ENCODE data around the gene ZNF644. TPM values are rescaled to one million over a fixed set of nuclear protein-coding genes. Genes with fewer than 3 reads are reported as not detected.

Gene ZNF644
- total and polyA plus RNA-seq, 2 donors (not counting 1 experiment from before 2014, with no cell fraction given) = 9.6 to 124 TPM

GRCh38 chr1:91020486-91020885, 1.3 kb downstream of the ZNF644 start:
- POLR2A ChIA-PET = interaction anchor here (0.5 to 0.7 kb wide), 2 partner anchors 31 to 1763 kb away, joined by 4 to 5 read pairs; no protein-coding TSS in a partner anchor

GRCh38 chr1:91018006-91018405, 3.8 kb downstream of the ZNF644 start:
- Histone ChIP-seq H3K4me2 (replicated peaks; ENCODE audit: low read depth, low read length, poor library complexity, severe bottlenecking) (peak overlapping the region; percentile 39), H3K4me1 (ENCODE audit: control insufficient read depth in 2 of 2, insufficient read depth in 2 of 2, low read length in 2 of 2) (peaks cover 46 to 66% of the 10 kb centered on the region in 2 donors), H3K4me3 (ENCODE audit: control extremely low read depth in 1 of 5, extremely low read depth in 1 of 5, insufficient read depth in 1 of 5, low read depth in 2 of 5, low read length in 4 of 5) (no peak overlapping the region), H4K20me1 (ENCODE audit: control insufficient read depth, insufficient read depth, low read length, poor library complexity, severe bottlenecking) (peaks cover 55% of the 10 kb centered on the region), H2AFZ (ENCODE audit: insufficient read depth, low read depth, low read length, poor library complexity, severe bottlenecking) (no peak overlapping the region), H3K36me3 (replicated peaks in 1 of 2; ENCODE audit: control extremely low read depth in 1 of 2, control insufficient read depth in 1 of 2, extremely low read depth in 1 of 2, insufficient read depth in 2 of 2, low read length in 1 of 2) (no peaks in the 10 kb centered on the region), H3K27me3 (replicated peaks in 1 of 4; ENCODE audit: control extremely low read depth in 1 of 4, control insufficient read depth in 3 of 4, insufficient read depth in 4 of 4, low read length in 3 of 4) (no peaks in the 10 kb centered on the region), H3K79me2 (ENCODE audit: control insufficient read depth, insufficient read depth, low read length) (peaks cover 98% of the 10 kb centered on the region), H3K9me3 (ENCODE audit: control extremely low read depth in 1 of 3, control insufficient read depth in 2 of 3, insufficient read depth in 1 of 3, low read length in 2 of 3) (no peaks in the 10 kb centered on the region), H3K27ac (ENCODE audit: low read length in 2 of 2) (no peak overlapping the region), H3K9ac (ENCODE audit: low read length) (no peak overlapping the region)
- Mint-ChIP-seq H3K4me1 (peaks cover 75% of the 10 kb centered on the region), H3K9me3 (ENCODE audit: insufficient read depth) (no peaks in the 10 kb centered on the region), H3K27me3 (no peaks in the 10 kb centered on the region), H3K4me3 (peak overlapping the region; percentile 62), H3K27ac (peak overlapping the region; percentile 47)
- TF ChIP-seq CTCF (IDR thresholded peaks at IDR 0.05) = peak; percentile 66
- no peak for TF ChIP-seq EZH2 (IDR thresholded peaks at IDR 0.05; ENCODE audit: borderline replicate concordance, insufficient read depth, low read depth, low read length, poor library complexity, severe bottlenecking)
- POLR2A ChIA-PET = no interaction called here
- CTCF ChIA-PET = interaction anchor here (0.7 to 3.3 kb wide), 12 partner anchors 9 to 1895 kb away, joined by 3 to 73 read pairs (median 3); partner anchors contain the start of gene RPL5
- intact Hi-C loops (cut with micrococcal nuclease) = loop anchor here (1.0 kb wide), 1 partner anchor 147 kb away; no protein-coding TSS in a partner anchor
- DNase-seq (peak; percentile 51), ATAC-seq (ENCODE audit: low read depth) (no peak)
- 40% methylated on average over 1 of the region's 2 CpGs for WGBS (ENCODE audit: insufficient coverage)

More at GRCh38 chr1:91020486-91020885, 1.3 kb downstream of the ZNF644 start:
- Histone ChIP-seq H3K27ac (ENCODE audit: low read length in 2 of 2) (peak overlapping the region; percentile 100), H4K20me1 (ENCODE audit: control insufficient read depth, insufficient read depth, low read length, poor library complexity, severe bottlenecking) (peaks cover 36% of the 10 kb centered on the region), H3K4me2 (replicated peaks; ENCODE audit: low read depth, low read length, poor library complexity, severe bottlenecking) (peak overlapping the region; percentile 85), H2AFZ (ENCODE audit: insufficient read depth, low read depth, low read length, poor library complexity, severe bottlenecking) (no peak overlapping the region), H3K4me3 (ENCODE audit: control extremely low read depth in 1 of 5, extremely low read depth in 1 of 5, insufficient read depth in 1 of 5, low read depth in 2 of 5, low read length in 4 of 5) (peak overlapping the region; percentile 76 to 99 (median 95)), H3K4me1 (ENCODE audit: control insufficient read depth in 2 of 2, insufficient read depth in 2 of 2, low read length in 2 of 2) (peaks cover 57 to 83% of the 10 kb centered on the region in 2 donors), H3K36me3 (replicated peaks in 1 of 2; ENCODE audit: control extremely low read depth in 1 of 2, control insufficient read depth in 1 of 2, extremely low read depth in 1 of 2, insufficient read depth in 2 of 2, low read length in 1 of 2) (no peaks in the 10 kb centered on the region), H3K27me3 (replicated peaks in 1 of 4; ENCODE audit: control extremely low read depth in 1 of 4, control insufficient read depth in 3 of 4, insufficient read depth in 4 of 4, low read length in 3 of 4) (no peaks in the 10 kb centered on the region), H3K79me2 (ENCODE audit: control insufficient read depth, insufficient read depth, low read length) (peaks cover 74% of the 10 kb centered on the region), H3K9ac (ENCODE audit: low read length) (peak overlapping the region; percentile 98), H3K9me3 (ENCODE audit: control extremely low read depth in 1 of 3, control insufficient read depth in 2 of 3, insufficient read depth in 1 of 3, low read length in 2 of 3) (no peaks in the 10 kb centered on the region)
- ATAC-seq (ENCODE audit: low read depth) = no peak
- no peak for TF ChIP-seq CTCF (IDR thresholded peaks at IDR 0.05)
- H3K9me3 Mint-ChIP-seq (ENCODE audit: insufficient read depth) = no peaks in the 10 kb centered on the region
- CTCF ChIA-PET = interaction anchor here (1.2 to 1.8 kb wide), 2 partner anchors 11 to 144 kb away, joined by 6 to 7 read pairs; no protein-coding TSS in a partner anchor
- H3K4me3 Mint-ChIP-seq = peak overlapping the region; percentile 96
- WGBS (ENCODE audit: insufficient coverage) = no CpG with 5 or more reads among the region's 4 CpGs
- intact Hi-C loops (cut with micrococcal nuclease) = loop anchor here (2.0 to 5.0 kb wide), 3 partner anchors 33 to 170 kb away; no protein-coding TSS in a partner anchor
- H3K4me1 Mint-ChIP-seq = peaks cover 81% of the 10 kb centered on the region
- no peak for DNase-seq
- no peaks in the 10 kb centered on the region for H3K27me3 Mint-ChIP-seq
- H3K27ac Mint-ChIP-seq = peak overlapping the region; percentile 99
